NCI-H2227 (cell line): ENCODE data around the gene TMEM259.

ENCODE experiments used
- DNase-seq: peaks from one replicate; lab custom pipeline; 2025; ENCODE audit not compliant: unreplicated experiment; lab: John Stamatoyannopoulos, UW

Gene TMEM259

GRCh38 chr19:1020868-1021425 lies at the start of gene TMEM259:
Gene TMEM259 (minus strand): TSS chr19:1021123. CDS start chr19:1020996, 127 bp downstream.
- peak; percentile 96 for DNase-seq

- no peak for DNase-seq
Measured at GRCh38 chr19:1070576-1070930, 49.6 kb upstream of the TMEM259 start.

GRCh38 chr19:1069009-1069779 lies 48.3 kb upstream of the TMEM259 start:
- DNase-seq = no peak

- no peak for DNase-seq
Measured at GRCh38 chr19:1068009-1069001, 47.4 kb upstream of the TMEM259 start.

GRCh38 chr19:1067341-1067957 lies 46.5 kb upstream of the TMEM259 start:
- DNase-seq = no peak

GRCh38 chr19:1066748-1067340 lies 45.9 kb upstream of the TMEM259 start, which contains the start of gene ARHGAP45:
Gene ARHGAP45 (plus strand): TSS chr19:1067167. CDS start chr19:1067406, 239 bp downstream.
- DNase-seq = no peak

GRCh38 chr19:1066251-1066747 lies 45.4 kb upstream of the TMEM259 start:
- no peak for DNase-seq

- no peak for DNase-seq
Measured at GRCh38 chr19:1065606-1066109, 44.7 kb upstream of the TMEM259 start.

GRCh38 chr19:1064661-1065605 lies 44.0 kb upstream of the TMEM259 start:
- DNase-seq = peak; percentile 64

GRCh38 chr19:1063909-1064660 lies 43.2 kb upstream of the TMEM259 start:
- DNase-seq = no peak

GRCh38 chr19:1063030-1063908 lies 42.3 kb upstream of the TMEM259 start:
- DNase-seq = no peak

- no peak for DNase-seq
Measured at GRCh38 chr19:1062387-1063029, 41.6 kb upstream of the TMEM259 start.

GRCh38 chr19:1061987-1062386 lies 41.1 kb upstream of the TMEM259 start:
- DNase-seq = no peak

GRCh38 chr19:1060689-1061088 lies 39.8 kb upstream of the TMEM259 start:
- DNase-seq = no peak

- no peak for DNase-seq
Measured at GRCh38 chr19:1058112-1058511, 37.2 kb upstream of the TMEM259 start.

- peak; percentile 71 for DNase-seq
Measured at GRCh38 chr19:1057176-1057855, 36.4 kb upstream of the TMEM259 start.
